Measurements from ENCODE around the gene CTBP2. TPM values are rescaled to one million over a fixed set of nuclear protein-coding genes. Genes with fewer than 3 reads are reported as not detected.

CTBP2 gene
- total RNA-seq, 1 donor from 2014 or later = 84.0 TPM

DNA sequence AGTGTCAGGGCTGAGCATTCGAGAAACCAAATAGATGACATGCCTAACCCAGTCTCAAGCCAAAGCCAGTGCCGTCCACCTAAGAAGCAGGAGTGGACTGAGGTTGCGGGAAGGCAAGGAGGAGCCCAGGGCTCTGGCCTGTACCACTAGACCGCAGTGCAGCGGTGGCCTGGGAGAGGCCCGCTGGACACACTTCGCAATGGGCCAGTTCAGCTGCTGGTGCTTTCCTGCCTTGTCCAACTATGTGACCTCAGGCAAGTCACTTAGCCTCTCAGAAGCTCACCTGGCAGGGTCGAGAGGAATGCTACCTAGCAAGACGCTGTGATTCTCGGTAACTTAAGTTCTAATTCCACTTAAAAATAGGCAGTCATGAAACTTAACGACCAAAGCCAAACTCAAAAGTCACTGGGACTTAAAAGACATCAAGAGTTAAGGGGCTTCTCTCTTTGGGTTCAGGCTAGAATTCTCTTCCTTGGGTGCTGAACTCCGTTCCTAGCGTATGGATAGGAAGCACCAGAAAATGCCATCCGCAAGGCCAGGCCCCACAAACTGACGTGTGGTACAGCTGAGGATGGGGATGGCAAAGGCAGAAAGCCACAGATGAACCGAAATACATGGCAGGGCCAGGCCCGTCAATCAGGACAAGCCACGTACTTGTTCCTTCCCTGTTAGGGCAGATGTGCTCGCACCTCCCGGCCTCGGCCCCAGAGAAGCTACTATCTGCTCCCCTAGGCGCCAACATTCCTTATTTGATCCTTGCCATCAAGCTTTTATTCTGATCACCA, 34.2 kb downstream of the CTBP2 start:
- DNase-seq (ENCODE audit: low read depth in 2 of 2) = no peak

DNA sequence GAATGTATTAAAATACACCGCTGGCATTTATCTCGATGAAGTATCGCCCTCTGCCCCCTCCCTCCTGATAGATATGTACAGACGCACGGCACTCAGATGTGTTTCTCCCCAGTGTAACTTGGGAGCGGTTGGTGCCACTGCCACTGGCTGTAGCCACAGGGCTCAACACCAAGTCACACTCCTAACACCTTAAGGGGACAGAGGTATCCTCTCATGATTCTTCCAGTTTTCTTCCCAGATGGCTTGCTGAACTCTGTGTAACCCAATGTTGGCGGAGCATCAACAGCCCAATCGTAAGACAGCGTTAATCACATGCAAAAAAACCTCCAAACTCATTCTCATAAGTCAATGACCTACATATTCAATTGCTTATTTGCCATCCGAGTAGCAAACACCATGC, 35.5 kb downstream of the CTBP2 start:
- DNase-seq (ENCODE audit: low read depth in 2 of 2) = no peak

DNA sequence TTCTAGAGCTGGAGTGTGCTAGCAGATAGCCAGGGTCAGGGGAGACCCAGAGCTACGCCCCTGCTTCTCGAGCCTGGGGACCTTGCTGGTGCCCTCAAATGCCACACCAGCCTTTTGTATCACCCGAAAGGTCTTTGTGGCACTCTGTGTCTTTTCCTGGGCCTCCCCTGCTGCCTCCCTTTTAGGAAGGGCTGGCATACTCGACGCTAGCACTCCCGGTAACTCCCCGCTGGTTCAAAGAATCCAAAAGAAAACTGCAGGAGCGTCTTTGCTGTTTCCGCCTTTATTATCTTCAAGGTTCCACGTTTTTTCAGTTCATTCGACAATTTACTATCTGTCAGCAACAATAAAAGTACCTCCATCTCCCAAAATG, 36.3 kb downstream of the CTBP2 start:
- DNase-seq (ENCODE audit: low read depth in 2 of 2) = no peak

DNA sequence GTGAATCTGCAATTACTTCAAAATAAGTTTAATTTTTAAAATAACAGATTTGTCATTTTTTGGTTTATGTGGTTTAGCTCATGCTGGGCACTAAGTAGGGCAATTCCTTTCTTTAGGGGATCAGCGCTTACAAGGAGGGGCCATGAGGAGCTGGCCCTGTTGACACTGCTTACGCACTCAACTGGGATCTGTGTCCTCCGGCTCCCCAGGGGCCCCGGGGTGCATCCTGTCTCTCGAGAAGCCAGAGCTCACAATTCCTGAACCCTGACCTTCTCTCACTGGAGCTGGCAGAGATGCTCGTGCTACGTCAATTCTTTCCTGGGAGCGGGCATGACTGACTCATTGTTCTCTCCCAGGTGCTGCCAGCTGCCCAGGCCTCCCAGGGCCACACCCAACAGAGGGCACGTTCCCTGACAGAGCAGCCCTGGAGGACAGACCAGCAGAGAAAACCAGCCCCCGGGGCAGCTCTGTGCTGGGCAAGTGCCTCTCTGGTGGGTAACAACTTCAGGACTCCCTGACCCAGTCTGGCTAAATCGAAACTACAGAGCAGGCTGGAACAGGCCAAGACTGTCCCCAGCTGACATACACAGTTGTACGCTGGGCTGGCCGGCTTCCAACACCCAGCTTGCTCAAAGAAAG, 36.8 kb downstream of the CTBP2 start:
- peak; percentile 24 to 51 for DNase-seq (ENCODE audit: low read depth in 2 of 2)

DNA sequence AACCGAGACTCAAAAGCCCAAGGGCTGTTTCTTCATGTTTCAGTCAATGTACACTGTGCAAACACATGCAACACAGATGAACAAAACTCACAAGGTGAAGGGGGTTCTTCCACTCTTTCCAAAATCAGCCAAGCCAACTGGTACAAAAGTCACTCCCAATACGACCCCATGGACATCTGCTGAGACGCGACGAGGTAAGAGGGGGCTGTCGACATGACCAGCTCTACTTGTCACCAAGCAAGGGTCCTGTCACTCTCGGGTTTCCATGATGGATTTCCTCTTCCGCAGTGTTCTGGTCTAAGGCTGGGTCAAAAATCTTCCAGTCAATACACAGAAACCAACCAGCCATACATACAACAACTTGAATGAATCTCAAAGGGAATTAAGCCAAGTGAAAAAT, 37.8 kb downstream of the CTBP2 start:
- no peak for DNase-seq (ENCODE audit: low read depth in 2 of 2)

DNA sequence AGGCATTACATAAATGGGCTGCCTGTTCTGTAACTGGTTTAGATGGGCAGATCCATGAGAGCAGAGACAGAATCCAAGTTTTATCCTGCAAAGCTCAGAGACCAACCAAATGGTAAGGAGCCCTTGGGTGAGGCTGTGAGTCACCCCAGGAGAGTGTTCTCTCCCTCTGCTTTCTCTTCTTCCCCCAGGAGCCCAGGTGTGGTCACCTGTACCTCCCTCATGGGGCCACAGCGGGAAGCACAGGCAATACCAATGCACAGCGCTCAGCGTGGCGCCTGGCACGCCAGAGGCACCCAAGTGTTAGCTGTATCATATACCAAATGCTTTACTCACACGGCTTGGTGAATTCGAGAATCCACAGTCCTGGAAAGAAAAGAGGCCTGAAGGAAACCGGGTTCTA, 39.4 kb downstream of the CTBP2 start:
- no peak for DNase-seq (ENCODE audit: low read depth in 2 of 2)

DNA sequence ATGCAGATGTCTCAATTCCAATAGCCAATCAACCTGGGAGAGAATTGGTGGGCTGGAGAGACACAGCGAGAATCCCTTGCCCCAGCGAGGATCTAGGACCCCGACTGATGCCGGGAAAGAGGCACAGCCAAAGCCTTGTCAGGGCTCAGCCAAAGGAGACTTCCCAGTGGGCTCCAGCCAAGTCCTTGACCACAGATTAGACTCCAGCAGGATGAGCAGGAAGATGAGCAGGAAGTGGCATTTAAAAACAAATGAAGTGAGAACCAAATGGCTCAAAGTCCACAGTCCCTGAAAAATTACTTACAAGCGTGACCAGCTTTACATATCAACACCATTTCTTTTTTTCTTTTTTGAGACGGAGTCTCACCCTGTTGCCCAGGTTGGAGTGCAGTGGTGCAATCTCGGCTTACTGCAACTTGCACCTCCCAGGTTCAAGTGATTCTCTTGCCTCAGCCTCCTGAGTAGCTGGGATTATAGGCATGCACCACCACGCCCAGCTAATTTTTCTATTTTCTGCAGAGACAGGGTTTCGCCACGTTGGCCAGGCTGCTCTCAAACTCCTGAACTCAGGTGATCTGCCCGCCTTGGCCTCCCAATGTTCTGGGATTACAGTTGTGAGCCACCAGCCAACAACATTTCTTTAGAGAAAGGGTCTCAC, 40.2 kb downstream of the CTBP2 start:
- DNase-seq (ENCODE audit: low read depth in 2 of 2) = peak; percentile 27 to 41

DNA sequence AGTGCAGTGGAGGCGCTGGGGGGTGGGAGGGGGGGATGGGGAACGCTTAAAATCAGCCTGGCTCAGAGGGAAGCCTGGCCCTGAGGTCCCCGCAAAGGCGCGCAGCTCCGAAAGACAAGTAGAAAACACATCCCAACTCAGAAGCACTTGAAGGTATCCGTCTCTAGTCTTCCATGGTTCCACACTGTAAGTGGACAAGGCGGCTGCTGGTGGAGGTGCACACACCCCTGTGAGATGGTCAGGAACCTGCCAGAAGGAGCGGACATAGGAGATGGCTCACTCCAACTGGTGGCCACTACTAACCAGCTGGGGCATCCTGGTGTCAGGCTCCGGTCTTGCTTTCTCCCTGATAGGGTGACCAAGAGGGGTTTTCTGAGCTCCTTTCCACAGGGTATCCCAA, 41.7 kb downstream of the CTBP2 start:
- no peak for DNase-seq (ENCODE audit: low read depth in 2 of 2)

DNA sequence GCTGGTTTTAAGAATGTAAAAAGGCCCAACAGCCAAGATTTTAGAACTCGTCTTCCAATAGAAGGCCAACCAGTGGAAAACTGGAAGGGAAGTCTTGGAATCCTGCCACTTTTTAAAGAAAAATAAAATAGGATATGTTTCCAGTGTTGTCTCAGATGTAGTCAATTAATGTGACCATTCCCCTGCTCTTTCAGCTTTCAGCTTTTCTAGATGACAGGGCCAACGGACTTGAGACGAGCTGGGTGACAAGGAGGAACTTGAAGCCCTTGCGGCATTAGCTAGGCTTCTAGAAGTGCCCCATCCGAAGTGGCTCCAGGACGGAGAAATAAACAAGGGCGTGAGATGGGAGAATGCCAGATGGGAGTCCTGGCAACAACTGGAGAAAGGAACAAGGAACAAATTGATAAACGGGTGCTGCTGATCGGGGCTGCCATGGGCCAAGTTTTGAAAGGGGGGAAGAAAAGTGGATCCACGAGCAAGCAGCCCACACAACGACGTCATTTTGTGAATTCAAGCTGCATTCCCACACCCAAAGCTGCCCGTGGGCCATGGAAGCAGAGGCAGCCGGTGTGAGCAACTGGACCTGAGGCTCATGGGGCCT, 42.3 kb downstream of the CTBP2 start:
- peak in 1 of 2 donors; percentile 47 for DNase-seq (ENCODE audit: low read depth in 2 of 2)

DNA sequence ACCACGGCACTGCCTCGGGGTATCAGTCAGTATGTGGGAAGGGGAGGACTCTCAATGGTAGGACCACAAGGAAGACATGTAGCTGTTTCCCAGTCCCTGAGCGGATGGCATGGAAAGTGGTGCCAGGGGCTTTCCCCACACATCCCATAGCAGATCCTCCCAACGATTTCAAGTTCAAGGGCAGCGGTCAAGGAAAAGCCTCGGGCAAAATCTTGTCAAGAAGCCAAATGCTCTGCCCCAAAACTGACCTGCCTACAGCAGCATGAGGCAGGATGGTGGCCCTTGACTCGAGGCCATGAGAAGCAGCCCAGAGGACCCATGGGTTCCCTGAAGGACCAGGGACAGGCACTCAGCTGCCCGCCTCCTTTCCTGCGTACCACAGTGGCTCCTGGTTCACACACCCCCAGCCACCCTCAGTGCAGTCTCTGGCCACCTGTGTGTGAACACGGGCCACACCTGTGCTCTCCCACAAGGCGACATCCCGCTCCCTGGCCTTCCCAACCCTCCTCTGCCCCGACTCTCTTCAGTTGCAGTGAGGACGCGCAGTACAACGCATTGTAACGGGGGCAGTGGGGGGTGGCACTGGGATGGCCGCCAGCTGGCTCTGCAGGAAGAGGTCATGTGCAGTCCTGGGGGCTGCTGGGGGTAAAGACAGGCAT, 43.6 kb downstream of the CTBP2 start:
- no peak for DNase-seq (ENCODE audit: low read depth in 2 of 2)

DNA sequence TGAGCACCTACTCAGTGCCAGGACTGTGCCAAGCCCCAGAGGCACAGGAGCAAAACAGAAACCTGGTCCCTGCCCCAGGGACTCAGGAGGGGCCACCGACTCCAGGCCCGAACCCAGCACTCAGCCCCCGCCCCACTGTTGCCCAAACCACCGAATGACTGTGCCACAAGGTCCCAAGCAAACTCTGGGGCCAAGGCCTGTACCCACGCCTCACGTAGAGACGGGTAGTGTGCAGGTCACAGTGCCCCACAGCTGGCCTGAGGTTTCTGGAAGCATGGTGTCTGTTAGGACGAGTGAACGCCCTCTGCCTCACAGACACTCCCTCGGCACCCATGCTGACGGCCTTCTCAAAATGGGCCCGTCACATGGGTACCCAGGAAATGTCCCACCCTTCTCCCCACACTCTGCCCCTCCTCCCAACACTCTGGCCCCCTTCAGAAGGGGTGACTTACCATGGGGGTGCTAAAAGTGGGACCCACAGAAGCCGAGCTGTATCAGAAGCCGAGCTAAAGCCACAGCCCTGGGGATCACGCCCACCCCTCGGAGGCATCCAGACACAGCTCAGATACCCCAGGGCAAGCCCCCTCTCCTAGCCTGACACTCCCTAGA, 44.2 kb downstream of the CTBP2 start:
- DNase-seq (ENCODE audit: low read depth in 2 of 2) = no peak

DNA sequence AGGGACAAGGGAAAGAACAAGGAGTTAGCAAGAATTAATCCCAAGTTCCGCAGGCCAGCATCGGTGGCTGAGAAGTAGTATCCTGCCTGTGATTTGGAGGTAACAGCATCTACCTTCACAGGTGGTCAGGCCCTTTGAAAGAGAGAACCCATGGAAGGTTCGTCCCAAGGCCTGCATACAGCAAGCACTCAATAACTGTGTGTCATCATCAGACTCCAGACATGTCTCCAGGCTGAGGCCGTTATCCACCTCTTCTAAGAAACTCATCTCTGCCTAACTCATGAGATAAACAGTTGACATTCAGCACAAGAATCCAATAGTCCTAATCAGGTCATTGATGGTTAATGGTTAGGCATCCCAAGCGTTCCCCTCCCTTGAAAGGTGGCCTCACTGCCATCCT, 45.0 kb downstream of the CTBP2 start:
- no peak for DNase-seq (ENCODE audit: low read depth in 2 of 2)

DNA sequence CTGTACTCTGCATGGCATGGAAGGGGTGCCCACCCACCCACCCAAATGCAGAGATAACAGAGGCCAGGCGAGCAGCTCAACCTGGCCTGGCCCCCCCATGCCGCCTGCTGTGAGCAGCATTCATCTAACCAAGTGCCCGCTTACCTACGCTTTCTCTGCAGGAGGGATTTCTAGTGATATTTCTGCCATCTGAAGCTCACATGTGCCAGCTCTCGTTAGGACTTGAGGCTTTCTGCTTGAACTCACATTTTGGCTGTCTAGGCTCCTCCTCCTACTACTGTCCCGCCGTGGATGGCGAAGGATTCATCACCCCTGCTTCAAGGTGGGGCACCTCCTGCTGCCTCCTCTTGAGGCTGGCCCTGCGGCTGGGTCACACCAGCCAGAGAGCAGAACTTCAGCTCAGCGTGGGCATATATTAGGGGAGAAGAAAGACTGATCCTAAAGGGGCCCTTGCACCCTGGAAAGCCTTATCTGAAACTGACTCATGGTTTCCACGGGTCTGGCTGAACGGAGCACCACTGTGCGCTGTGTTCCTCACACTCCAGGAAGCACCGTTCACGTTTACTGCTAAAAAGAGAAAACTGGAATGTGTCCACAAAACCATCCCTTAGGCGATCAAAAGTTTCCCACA, 45.5 kb downstream of the CTBP2 start:
- DNase-seq (ENCODE audit: low read depth in 2 of 2) = no peak

DNA sequence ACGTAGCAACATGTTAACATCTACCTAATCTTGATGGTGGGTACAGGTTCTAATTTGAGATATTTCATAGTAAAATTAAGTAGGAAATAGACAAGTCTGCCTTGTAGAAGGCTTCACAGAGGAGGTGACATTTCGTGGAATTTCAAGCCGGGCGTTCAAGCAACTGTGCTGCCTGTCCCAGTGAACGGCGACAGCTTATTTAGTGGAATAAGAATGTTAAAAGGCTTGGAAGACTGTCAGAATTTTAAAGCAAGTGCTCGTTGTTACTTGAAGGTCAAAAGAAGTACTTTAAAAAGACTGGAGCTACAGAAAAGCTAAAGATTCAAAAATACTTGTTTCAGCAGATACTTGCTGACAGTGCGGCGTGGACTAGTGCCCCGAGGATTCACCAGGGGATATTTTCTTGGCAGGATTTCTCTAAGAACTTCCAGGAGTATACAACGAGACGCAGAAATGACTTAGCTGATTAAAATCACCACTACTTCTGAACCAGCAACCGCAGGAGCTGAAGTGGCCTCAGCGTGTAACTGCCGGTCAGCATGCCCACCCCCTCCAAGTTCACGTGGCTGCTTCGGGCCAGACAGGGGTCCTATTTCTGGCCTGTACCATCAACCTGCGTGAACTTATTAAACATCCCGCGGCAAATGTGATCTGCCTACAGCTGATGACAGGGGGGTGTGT, 46.5 kb downstream of the CTBP2 start:
- no peak for DNase-seq (ENCODE audit: low read depth in 2 of 2)

DNA sequence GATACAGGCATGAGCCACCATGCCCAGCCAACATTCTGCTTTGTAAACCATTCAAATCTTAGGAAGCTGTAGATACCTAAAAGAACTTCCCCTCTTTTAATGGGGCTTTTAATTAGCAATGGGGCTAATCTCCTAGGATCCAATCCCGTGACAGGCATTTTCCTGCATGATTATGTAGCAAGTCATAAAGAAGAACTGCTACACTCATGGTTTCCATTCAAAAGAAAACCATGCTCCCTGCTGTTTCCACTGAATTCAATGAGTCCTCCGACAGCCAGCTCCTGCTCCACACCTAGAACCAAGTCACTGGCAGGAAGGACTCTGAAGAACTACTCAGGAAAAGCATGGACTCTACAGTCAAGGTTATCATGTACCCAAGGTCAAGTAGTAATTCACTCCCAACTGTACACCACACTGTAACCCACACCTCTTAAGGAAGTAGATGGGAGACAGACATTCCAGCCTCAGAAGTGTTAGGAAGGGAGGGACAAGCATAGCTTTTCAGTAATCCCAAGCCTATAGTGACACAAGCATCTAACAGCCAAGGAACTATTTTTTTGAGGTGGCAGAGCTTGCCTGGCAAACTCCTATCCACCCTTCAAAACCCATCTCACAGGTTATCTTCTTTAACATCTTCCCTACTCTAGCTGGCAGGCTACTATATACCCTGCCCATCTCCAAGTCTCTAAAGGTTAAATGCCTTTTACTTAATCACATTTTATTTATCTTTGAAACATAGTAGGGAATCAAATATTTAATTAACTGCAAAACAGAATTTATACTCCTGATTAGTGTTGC, 47.5 kb downstream of the CTBP2 start:
- DNase-seq (ENCODE audit: low read depth in 2 of 2) = no peak

DNA sequence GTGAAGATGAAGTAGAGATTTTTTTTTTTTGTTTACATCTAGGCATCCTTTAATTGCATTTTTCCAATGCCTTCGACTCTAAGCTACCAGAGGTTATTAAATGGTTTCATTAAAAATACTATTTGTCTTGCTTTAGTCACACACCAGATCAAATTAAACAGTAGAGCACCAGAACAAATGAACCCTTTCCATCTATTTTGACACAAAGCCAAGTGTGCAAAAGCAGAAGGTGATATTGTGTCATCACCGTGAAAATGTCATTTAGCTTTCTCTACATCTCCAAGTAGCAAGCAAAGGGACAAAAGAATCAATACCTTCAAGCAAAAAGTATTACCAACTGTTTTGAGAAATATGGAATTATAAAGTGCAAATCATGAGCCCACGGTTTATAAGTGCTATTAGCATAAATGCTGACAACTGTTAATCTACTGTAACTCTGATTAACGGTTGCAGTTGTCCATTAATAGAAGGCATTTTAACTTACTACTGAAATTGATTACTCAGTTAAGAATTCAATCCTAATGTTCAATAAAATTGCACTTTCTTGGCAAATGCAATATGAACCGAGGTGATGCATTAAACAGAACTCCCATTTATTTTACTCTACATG, 49.1 kb downstream of the CTBP2 start:
- no peak for DNase-seq (ENCODE audit: low read depth in 2 of 2)

DNA sequence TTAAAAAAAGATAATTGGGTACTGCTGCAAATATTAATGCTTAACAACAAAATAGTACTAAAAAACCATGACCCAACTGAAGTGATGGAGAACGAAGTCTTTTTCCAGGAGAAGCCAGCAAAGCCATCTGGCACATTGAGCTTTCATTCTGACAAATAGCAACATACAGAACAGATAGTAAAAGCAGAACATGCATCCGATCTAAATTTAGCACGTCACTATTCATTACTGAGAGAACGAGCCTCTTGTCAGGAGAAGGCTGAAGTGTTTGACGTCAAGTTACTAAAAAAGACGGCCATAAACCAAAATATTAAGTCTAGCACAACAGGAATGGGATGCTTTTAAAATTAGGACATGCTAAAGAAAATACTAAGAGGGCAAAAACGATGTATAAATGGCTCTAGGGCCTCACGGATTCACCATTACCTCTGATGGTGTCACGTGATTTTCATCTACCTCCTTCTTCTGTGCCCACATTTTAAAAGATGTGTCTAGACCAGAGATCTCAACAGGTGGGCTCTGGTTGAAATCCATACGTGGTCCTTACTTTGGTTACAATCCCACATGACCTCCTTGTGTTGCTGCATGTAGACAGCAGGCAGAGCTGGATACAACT, 52.3 kb downstream of the CTBP2 start:
- no peak for DNase-seq (ENCODE audit: low read depth in 2 of 2)

DNA sequence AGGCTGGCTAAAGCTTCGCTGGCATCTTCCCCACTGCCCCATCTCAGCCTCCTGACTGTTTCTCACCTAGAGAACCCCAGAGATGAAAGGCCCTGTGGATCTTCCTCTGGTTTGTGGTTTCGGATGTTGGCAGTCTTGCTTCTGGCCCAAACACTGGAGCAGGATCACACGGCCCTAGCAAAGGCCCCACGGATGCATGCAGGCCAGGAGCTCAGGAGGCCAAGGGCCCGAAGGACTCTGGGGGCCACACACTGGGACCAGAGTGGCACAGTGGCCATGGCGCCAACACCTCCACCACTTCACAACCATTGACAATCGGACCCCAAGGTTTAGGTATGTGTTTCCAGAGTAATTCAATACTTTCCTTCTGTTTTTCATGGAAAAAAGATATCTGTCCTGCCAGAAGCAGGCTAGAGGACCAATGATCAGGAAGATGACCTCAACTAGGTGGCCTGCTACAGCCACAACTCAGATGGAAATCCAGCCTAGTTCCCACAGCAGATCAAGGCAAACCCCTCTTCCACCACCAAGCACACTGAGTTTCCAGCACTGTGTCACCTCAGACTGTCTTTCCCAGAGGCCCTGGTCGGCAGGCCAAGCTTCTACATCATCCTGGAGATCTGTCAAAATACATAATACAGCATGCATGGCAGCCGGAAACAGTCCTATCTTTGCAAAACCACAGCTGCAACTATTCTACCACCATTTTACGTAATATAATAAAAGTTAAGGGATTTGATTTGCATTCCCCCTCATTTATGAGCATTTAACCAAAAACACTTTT, 53.0 kb downstream of the CTBP2 start:
- no peak for DNase-seq (ENCODE audit: low read depth in 2 of 2)

All from dermis microvascular lymphatic vessel endothelial cell (primary cell).